Hepatocyte (in vitro differentiated cells): ENCODE data around the gene WNK1.

ENCODE experiments used
- CTCF ChIP-seq: fragments of 200-600 bp; sonication (generic); IDR thresholded peaks from 2 replicates; pipeline ENCODE4 v1.5.1; 2016; ENCODE audit warnings: antibody characterized with exemption, mild to moderate bottlenecking; ENCODE audit not compliant: poor library complexity
- EZH2 ChIP-seq: fragments of 200-600 bp; sonication (generic); IDR thresholded peaks from 2 replicates; pipeline ENCODE4 v1.6.1; 2016; ENCODE audit warnings: antibody characterized with exemption, mild to moderate bottlenecking, borderline replicate concordance
- EZH2phosphoT487 ChIP-seq: fragments of 200-600 bp; sonication (generic); IDR thresholded peaks from one replicate; pipeline ENCODE4 v1.6.1; 2018; ENCODE audit warnings: antibody characterized with exemption, mild to moderate bottlenecking, low read depth, moderate library complexity; ENCODE audit not compliant: unreplicated experiment, severe bottlenecking

GRCh38 chr12:837548-837947, 85.2 kb downstream of the WNK1 start:
- TF ChIP-seq EZH2phosphoT487: no peak
- TF ChIP-seq EZH2: no peak
- no peak for TF ChIP-seq CTCF
